Midbrain (tissue), 1 donor: ENCODE measurements around the gene NHSL2.

Experiments
- DNase-seq: peaks from one replicate; lab custom pipeline; 2025; lab: John Stamatoyannopoulos, UW

Gene NHSL2

GRCh38 chrX:72019487-72019886 is 108.8 kb downstream of the NHSL2 start:
- DNase-seq = no peak

GRCh38 chrX:72020204-72020603 is 109.6 kb downstream of the NHSL2 start:
- DNase-seq = no peak

- DNase-seq = no peak
These were observed 110.1 kb downstream of the NHSL2 start for GRCh38 chrX:72020788-72021187.

GRCh38 chrX:72021975-72022374 is 111.3 kb downstream of the NHSL2 start:
- DNase-seq = no peak

GRCh38 chrX:72023071-72023470 is 112.4 kb downstream of the NHSL2 start:
- no peak for DNase-seq

- no peak for DNase-seq
These were observed 114.7 kb downstream of the NHSL2 start for GRCh38 chrX:72025236-72025770.

- no peak for DNase-seq
These were observed 115.8 kb downstream of the NHSL2 start for GRCh38 chrX:72026341-72027023.

- DNase-seq = no peak
These were observed 116.6 kb downstream of the NHSL2 start for GRCh38 chrX:72027024-72027913.

- no peak for DNase-seq
These were observed 117.3 kb downstream of the NHSL2 start for GRCh38 chrX:72027914-72028307.

- DNase-seq = no peak
These were observed 118.2 kb downstream of the NHSL2 start for GRCh38 chrX:72028701-72029470.

- no peak for DNase-seq
These were observed 119.1 kb downstream of the NHSL2 start for GRCh38 chrX:72029483-72030411.

- DNase-seq = no peak
These were observed 119.8 kb downstream of the NHSL2 start for GRCh38 chrX:72030431-72030830.

- no peak for DNase-seq
These were observed 120.5 kb downstream of the NHSL2 start for GRCh38 chrX:72031118-72031517.

- DNase-seq = no peak
These were observed 121.0 kb downstream of the NHSL2 start for GRCh38 chrX:72031634-72032033.

- no peak for DNase-seq
These were observed 127.0 kb downstream of the NHSL2 start for GRCh38 chrX:72037601-72038000.

GRCh38 chrX:72038016-72038415 is 127.4 kb downstream of the NHSL2 start:
- no peak for DNase-seq

- no peak for DNase-seq
These were observed 128.2 kb downstream of the NHSL2 start for GRCh38 chrX:72038868-72039267.

- no peak for DNase-seq
These were observed 129.9 kb downstream of the NHSL2 start for GRCh38 chrX:72040506-72040905.

GRCh38 chrX:72041176-72041575 is 130.5 kb downstream of the NHSL2 start:
- DNase-seq = no peak

- DNase-seq = no peak
These were observed 131.5 kb downstream of the NHSL2 start for GRCh38 chrX:72041871-72042851.
